Stimulated activated CD8-positive, alpha-beta memory T cell treated with anti-CD3 and anti-CD28 coated beads, Interleukin-15, amount 100 ng/mL, for 4 hours (primary cell): ENCODE data around the gene GP9.

Experiments used
- DNase-seq, 2 donors: peaks; one replicate each; pipeline ENCODE4 v3.0.0-alpha.2; 2020; ENCODE audit warnings: low read depth in 2 of 2

GP9 gene

DNA sequence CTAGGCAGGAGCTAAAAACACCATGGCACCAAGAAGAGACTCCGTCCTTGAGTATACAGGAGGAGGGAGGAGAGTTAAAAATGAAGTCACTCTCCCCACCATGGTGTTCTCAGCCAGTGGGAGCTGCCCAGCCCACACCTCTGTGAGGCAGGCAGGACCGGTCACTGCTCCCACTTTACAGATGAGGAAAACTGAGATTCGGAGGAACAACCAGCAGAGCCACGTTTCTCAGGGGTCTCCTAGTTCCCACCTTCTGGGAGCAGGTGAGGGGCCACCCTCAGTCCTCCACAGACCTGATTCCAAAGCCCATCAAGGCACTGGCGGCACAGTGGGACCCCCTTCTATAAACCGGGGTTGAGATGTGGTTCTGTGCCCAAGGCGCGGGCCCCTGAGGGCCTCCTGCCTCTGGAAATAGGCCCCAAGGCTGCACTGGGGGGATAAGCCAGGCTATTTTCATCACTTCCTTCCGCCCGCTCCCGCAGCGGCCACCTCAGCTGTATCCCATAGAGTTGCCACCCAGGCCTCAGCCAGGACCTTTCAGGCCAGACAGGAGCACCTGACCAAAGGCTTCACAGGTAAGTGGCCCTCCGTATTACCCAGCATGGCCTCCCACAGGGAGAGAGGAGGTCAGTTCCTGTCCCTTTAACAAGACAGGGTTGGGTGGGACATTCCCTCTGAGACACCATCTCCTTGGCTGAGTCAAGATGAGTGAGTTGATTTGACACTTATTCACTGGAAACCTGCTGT is at the start of gene GP9:
TSS of gene GP9 (plus strand) at position 504 of the 747 bp plus-strand sequence. CDS start 961 bp downstream, outside the sequence.
- no peak for DNase-seq

DNA sequence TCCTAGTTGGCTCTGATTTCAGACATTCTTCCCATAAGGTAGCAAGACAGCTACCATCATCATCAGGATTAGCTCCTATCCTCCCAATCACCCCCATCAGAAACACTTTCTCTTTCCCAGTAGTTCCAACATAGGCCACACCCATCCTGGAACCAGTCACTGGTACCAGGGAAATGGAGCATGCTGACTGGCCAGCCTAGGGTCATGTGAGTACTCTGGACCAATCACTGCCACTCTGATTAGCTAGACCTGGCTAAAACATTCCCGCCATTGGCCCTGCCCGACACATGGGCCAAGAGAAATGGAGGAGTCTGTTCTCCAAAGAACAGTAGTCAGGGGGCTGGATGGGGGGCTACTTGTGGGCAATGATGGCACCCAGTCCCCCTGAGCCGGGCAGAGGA is 47.1 kb upstream of the GP9 start:
- no peak for DNase-seq

DNA sequence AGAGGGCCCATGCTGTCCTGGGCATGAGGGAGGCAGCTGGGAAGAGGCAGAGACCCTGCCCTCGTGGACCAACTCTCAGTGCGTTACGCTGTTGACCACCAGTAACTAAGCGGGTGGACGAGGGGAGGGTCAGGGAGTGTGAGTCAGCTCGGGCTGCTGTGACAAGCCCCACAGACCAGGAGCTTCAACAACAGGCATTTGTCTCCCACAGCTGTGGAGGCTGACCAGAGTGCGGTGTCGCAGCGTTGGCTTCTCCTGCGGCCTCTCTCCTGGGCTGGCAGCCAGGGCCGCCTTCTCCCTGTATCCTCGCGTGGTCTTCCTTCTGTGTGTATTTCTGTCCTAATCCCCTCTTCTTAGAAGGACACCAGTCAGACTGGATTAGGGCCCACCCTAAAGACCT is 46.4 kb upstream of the GP9 start:
- DNase-seq = no peak

DNA sequence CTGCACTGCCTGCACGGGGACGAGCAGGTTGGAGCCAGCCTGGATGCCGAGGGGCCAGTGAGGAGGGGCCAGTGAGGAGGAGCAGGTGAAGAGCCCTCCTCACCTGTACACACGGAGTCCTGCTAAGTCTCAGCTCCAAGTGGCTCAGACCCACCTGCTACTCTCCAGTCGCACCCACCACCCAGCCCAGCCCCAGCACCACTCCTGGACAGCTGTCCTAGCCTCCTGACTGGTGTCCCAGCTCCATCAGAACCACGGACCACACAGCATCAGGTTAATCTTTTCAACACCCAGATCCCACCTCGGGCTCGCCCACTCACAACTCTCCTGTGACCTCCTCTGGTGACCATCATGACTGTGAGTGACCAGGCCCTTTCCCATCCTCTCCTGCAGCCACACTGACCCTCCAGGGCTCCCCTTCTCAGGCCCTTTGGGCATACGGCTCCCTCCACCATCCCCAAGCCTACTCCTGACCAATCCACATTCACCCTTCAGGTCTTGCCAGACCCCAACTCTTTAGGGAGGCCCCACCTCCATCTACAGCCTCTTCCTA is 45.7 kb upstream of the GP9 start:
- no peak for DNase-seq

DNA sequence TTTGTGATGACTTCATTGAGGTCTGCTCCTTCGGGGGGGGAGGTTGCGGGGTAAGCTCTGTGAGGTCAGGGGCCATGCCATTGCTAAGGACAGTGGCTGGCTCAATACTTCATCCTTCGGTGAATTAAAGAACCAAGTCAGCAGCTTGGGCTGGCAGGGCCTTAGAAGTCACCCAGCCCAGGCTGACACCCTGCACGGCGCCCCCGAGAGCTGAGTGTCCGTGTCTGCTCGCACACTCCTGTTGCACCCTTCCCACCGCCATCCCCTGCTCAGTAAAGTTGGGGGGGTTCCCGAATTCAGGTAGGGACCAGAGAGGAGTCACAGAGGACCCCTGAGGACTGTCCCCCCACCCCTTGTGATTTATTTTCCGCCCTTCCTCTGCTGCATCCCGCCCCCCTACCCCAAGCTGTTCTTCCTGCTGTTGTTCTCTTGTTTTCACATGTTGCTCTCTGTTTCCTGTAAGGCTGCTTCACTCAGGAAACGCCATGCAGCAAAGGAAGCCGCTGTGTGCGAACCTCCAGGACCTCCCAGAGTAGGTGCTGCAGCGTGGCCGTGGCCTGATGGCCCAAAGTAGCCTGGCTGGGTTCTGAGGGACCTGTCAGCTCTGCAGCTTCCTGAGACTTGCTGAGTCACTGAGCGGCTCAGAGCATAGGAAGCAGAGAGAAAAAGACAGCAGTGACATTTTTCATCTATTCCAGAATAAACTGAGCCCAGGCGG is 45.0 kb upstream of the GP9 start:
- no peak for DNase-seq

DNA sequence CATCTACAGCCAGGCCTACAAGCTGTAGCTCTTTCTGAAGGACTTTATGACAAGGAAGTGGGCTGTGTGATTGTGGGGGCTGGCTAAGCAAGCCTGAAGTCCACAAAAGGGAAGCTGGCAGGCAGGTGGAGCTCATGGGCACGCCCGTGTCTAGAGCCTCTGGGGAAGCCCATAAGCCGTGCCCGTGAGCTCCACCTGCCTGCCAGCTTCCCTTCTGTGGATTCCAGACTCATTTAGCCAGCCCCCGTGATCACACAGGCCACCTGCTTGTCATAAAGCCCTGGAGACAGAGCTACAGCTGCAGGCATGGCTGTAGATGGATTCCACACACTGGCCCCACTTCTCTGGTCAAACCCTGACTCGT is 44.2 kb upstream of the GP9 start:
- peak in 1 of 2 donors; percentile 36 for DNase-seq

DNA sequence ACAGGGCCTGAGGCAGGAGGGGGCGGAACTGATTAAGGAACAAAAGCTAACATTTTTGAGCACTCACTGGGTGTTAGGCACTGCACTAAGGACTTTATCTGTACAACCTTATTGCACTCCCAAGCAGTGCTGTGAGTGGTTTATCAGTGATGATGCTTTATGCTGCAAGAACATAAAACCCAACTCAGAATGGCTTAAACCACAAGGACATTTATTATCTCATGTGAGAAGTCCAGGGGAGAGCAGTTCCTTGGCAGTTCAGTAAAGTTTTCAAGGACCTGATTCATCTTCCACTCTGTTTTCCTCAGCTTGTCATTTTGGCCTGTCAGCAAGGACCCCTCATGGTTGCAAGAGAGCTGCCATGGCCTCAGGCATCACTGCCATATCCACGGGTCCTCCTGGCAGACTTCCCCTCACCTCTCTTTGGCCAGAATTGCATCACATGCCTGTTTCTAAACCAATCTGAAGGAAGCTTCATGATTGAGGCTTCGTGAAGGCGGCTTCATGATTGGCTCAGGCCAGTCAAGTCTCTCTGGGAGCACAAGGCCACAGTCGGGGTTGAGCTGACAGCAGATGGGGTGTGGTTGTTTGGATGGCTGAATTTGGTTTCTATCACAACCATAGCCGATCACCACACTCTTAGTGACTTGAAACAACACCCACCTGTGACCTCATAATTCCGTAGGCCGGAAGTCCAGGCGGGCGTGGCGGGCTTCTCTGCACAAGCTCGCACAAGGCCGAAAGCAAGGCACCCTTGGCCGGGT is 43.7 kb upstream of the GP9 start:
- no peak for DNase-seq

DNA sequence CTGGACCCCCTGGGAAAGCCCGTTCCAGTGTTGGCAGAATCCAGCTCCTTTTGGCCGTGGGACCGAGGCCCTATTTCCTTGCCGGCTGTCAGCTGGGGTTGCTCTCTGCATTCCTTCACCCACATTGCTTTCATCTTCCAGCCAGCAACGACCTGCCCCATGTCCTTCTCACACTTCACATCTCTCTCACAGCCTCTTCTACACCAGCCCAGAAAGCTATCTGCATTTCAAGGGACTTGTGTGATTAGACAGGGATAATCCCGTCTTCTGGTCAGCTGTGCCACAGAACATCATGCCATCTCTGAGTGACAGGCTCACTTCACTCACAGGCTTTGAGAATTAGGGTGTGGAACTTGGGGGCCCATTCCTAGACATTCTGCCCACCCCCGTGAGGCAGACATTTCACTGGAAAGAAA is 43.1 kb upstream of the GP9 start:
- no peak for DNase-seq

DNA sequence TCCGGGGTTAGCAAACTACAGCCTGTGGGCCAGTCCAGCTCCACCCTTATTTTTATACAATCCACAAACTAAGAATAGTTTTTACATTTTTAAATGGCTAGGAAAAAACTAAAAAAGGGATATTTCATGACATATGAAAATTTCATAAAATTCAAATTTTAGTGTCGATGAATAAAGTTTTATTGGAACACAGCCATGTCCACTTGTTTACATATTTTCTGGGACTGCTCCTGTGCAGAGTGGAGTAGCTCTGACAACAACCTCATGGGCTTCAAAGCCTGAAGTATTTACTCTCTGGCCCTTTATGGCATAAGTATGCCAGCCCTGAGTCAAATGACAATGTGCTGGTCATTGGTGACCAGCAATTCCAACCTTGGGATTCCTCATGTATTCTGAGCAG is 42.3 kb upstream of the GP9 start:
- no peak for DNase-seq

DNA sequence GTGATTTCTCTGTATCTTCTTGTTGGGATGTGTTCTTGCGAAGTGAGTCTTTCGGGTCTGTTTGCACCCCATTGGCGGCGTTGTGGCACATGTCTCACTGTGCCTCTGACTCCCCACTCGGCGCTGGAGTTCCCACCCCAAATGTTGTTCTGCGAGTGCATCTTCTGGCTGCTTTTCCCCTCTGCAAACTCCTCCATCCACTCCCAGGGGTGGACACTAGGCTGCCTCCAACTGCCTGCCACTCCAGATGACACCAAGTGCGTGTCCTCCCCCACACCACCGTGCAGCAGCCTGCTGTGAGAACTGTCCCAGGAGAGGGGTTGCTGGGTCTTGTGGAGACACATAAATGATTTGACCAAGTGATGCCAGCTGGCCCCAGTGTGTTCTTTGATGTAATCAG is 41.8 kb upstream of the GP9 start:
- DNase-seq = no peak

DNA sequence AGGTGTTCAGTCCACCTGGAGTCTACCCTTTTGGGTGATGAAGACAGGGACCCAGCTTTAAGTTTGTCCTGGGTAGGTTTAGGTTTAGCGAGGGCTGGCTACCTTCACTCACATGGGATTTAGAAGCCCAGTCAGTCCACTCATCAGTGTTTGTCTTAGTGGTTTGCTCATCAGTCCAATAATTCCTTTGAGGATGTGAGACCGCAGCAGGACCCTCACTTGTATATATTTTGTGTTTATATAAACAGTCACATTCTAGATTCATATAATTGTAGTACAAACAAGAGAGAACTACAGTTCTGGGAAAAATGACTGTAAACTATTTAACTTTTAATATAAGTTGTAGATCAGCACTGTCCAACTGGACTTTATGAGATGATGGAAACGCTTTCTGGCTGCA is 41.3 kb upstream of the GP9 start:
- no peak for DNase-seq

DNA sequence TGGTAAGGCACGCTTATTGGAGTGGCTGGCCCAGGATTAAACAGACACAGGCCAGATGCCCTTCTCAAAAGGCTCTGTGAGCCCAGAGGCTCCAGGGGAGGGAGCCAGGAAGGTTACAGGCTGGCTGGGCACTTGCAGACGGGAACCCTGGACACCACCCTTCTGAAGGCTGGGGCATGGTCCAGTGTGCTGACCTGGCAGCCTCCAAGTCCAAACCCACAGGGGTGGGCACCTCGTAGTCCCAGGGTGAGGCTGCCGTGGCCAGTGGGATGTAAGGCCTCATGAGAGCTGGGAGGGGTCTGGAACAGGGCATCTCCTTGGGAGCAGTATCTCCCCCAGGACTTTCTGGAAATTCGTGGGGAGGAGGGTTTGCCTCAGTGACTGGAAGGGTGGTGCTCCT is 39.9 kb upstream of the GP9 start:
- no peak for DNase-seq

DNA sequence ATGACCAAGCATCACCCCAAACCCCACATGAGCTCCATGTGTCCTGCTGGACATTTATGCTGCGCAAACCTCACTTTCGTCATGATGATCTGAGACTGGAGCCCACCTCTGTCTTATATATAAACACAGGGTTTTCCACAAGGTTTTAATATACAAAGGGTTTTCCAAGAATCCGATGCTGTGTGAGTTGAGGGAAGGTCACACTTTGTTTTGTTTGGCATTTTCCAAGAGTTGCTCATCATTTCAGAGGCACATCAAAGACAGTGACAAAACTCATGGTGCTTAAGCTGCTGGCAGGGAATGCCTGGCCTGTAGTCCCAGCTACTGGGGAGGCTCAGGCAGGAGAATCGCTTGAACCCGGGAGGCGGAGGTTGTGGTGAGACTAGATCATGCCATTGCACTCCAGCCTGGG is 39.4 kb upstream of the GP9 start:
- DNase-seq = no peak

DNA sequence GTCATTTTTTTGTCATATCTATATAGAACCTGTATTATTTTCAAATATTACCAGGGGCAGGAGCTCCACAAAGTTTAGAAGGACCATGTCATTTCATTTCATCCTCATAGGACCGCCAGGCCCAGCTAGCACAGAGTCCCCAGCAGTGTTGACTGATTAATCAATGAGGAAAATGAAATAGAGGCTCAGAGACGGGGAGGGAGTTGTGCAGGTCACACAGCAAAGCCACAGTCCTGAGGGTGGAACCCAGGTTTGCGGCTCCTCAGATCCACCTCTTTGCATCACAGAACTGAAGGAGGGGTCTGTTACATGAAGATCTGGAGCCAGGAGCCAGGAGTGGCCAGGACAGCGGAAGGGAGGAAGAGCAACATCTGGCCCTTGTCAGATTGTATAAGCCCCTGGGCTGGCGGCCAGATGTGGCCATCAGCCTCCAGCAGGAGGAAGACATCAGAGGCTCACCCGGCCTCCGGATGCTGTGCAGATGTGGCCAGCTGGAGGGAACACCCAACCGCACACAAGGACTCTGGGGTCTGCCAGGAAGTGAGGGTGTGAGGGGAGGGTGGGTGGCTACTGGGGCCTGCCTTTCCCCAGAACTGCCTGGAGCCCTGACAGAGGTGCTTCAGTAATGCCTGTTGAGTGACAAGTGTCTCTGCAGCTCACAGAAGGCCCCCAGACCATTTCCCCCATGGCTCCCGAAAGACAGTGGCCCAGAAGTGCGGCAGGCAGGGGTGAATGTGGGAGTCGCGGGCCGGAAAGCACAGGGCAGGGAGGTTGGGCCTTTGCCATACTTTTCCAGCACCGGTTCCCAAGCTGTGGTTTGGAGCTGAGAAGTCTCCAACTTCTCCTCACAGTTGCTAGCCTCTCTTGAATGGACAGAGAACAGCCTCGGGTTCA is 38.2 kb upstream of the GP9 start:
- no peak for DNase-seq

DNA sequence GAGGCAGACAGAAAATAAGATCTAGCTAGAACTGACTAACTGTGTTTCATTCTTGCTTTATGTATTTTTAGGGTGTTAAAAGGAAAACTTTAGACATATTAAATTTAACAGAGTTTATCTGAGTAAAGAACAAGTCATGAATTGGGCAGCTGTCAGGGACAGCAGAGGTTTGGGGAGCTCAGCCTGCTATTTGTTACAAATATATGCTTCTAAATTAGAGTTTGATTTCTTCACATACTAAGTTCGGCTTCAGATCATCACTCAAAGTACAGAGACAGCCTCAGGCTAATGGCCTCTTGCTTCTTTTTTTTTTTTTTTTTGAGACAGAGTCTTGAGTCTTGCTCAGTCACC is 37.6 kb upstream of the GP9 start:
- DNase-seq = no peak

DNA sequence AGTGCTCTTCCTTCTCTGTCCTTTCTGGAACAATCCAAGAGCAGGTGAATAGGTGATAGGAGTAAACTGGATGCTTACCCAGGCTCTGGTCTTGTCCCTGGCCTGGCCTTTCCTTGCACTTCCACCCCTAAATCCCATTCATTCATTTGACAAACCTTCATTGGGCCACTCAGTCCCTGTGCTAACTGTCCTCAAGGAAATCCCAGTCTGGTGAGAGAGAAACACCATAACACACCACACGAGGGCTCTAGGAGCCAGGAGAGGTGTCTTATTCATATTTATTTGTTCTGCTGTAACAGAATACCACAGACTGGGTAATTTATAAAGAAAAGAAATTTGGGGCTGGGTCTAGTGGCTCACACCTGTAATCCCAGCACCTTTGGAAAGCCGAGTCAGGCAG is 36.7 kb upstream of the GP9 start:
- no peak for DNase-seq

DNA sequence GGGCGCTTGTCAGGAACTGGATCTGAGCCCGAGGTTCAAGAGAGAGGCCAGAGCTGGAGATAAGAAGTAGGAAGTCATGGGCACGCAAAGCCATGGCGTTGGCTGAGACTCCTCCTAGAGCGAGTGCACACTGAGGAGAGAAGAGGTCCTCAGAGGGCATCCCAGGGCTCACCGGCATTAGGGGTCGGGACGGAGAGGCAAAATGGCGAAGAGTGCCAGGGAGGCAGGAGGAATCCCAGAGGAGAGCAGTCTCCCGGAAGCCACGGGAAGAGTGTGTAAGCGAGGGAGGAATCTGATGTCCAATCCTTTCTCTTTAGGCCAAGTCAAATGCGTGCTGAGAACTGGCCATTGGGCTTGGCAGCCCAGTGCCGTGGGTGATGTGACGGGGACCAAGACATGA is 35.5 kb upstream of the GP9 start:
- no peak for DNase-seq

DNA sequence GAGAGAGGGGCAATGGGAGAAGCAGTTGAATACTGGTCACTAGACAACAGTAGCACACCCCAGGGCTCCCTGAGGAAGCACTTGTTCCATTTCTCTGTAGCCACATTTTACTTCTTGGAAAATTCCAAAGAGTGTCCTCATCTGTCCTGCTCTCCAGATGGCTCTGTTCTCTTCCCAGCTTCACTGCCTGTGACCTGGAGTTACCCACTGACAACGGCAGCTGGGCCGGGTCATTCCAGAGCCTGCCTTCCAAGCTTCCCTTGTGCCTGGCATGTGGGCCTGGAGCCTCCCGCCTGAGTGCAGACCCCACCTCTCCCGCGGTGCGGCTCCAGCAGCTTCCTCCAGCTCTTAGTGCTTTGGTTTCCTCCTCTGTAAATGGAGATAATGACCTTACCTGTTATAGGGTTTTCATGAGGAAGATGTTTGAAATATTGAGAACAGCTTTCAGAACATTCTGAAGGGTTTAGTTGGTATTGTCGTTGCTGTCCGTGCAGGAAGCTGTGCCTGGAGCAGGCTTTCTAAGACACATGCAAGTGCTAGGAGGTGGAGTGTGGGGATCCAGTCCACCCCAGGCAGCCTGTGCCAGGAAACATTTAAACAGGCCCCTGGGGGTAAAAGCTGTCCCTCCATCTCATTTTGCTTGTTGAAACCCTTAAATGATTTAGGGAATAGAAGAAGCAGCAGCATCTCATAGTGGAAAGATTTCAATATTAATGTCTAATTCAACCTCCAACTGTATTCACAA is 34.7 kb upstream of the GP9 start:
- DNase-seq = no peak

DNA sequence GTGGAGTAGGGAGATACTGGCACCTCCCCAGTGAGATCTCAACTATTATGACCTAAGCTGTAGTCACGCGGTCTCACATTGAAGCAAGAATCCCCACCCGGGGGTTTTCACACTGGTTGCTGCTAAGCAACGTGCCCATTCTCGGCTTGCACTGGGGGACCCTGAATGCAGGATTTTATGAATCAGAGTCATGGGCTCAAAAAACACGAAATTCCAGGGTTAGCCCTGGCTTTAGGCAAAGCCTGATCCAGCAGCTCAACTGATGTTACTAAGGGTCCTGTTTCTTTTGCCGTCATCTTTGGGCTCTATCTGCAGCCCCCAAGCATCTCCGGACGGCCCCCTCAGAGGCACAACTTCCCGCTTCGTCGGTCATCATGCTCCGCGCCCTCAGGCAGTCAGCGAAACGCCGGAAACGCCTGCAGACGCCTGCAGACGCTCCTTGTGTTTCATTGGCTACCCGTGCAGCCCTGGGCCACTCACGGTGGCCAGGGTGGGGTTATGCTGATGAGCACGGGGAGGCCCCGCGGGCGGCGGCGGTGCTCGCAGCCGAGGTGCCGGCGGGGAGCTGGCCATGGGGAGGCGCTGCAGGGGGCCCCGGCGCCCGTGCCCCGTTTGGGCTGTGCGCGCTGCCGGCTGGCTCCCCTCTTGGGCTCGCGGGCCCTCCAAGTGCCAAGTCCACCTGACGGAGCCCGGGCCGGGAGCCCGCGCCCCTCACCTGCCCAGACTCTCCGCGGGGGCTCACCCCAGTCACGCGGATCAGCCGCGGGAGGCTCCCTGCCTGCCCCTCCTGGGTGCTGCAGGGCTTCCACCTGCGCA is 33.6 kb upstream of the GP9 start:
- peak; percentile 83 to 85 for DNase-seq

DNA sequence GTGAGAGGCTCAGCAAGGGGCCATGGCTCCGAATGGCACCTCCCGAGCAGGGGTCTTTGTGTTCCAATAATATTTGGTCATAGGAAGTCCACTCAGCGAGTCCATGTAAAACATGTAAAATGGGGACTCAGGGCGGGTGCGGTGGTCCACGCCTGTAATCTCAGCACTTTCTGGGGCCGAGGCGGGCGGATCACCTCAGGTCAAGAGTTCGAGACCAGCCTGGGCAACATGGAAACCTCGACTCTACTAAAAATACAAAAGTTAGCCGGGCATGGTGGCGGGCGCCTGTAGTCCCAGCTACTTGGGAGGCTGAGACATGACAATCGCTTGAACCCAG is 33.1 kb upstream of the GP9 start:
- no peak for DNase-seq
